NCI-H82 treated with DMSO at 0.1 percent for 48 hours (cell line): ENCODE measurements around the gene TUFT1.
A peak's percentile ranks its signal among the peaks of the same experiment; 100 is the strongest.

ENCODE experiments used
- DNase-seq: peaks from one replicate; lab custom pipeline; 2025; ENCODE audit not compliant: unreplicated experiment; lab: John Stamatoyannopoulos, UW

The TUFT1 gene, protein sequence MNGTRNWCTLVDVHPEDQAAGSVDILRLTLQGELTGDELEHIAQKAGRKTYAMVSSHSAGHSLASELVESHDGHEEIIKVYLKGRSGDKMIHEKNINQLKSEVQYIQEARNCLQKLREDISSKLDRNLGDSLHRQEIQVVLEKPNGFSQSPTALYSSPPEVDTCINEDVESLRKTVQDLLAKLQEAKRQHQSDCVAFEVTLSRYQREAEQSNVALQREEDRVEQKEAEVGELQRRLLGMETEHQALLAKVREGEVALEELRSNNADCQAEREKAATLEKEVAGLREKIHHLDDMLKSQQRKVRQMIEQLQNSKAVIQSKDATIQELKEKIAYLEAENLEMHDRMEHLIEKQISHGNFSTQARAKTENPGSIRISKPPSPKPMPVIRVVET

DNA sequence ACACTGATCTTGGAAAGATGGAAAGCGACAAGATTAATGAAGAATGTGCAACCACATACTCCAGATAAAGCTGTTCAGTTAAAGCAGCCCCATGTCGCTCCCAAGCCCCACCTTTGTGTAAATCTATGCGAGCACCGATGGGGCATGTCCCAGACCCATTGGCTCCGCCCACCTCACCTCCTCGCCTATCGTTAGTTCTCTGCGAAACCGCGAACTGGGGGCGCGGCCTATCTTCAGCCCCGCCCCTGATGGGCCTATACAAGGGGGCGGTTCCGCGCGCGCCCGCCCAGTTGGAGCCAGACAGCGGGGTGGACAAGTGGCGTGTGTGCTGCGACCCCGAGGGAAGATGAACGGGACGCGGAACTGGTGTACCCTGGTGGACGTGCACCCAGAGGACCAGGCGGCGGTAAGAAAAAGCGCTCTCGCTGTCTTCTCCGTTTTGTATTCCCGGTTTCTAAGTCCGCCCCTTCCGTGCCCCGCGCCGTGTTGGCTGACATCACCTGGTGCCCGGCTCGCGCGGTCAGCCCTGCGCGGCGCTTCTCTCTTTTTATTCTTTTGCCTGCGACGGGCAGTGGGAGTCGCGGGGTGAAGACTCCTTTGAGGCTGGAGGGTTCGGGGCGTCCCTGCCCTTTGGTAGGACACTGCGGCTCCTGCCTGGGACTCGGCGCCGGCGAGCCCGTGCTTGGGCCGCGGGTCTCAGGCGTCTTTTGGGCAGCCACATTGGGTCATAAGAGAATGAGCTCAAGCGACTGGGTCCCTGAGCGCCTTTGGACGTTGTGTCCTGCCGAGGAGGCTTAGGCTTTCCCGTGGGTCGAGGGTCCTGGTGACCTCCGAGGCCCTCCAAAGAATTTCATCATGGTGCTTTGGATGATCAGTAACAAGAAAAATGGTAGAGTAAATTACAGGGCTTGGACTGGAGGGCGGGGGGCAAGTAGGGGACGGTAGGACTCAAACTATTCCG, at the start of gene TUFT1:
Gene TUFT1, plus strand, starts transcription at position 289 of the 961 bp plus-strand sequence. Its CDS starts 58 bp downstream, at position 347.
- DNase-seq, result peak; percentile 87

DNA sequence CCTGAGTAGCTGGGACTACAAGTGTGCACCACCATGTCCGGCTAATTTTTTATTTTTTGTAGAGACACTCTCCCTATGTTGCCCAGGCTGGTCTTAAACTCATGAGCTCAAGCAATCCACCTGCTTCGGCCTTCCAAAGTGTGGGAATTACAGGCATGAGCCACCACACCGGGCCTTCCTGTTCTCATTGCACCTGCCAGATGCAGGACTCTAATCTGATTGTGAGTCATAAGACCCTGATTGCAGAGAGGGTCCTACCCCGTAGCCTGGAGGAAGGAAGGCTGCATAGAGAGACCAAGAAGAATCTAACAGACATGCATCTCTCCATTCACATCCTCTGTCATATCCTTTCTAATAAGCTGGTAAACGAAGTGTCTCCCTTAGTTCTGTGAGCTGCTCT, 48.5 kb upstream of the TUFT1 start:
- DNase-seq, result no peak

DNA sequence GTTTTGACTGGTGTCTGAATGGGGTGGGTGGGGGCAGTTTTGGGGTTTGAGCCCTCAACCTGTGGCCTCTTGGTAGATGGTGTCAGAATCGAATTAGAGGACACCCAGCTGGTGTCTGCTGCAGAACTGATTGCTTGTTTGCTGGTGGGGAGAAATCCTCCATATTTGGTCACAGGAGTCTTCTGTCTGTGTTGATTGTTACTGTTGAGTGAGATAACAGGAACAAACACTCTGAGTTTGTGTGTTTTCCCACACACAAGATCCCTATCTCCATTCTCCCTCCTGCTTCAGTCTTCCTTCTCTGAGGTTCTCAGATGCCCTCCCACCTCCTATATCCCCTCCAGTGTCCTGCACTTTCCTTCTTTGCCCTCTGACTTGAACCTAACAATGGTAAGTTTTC, 48.0 kb upstream of the TUFT1 start:
- no peak for DNase-seq

DNA sequence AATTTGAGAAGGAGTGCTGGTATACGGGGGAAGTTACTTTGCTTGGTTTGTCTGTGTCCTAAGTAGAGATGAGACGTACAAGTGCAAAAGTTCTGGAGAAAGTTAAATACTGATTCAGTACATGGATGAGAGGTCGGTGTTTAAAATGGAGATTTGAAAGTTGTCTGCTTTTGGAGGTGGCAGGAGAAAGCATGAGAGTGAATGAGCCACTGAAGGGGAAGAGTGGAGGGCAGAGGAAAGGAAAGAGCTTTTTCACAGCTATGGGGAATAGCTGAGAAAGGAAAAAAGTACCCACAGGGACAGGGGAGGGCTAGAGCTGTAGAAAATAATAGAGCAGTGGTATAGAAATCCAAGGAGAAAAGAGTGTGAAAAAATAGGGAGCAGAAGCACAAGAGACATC, 47.1 kb upstream of the TUFT1 start:
- no peak for DNase-seq

DNA sequence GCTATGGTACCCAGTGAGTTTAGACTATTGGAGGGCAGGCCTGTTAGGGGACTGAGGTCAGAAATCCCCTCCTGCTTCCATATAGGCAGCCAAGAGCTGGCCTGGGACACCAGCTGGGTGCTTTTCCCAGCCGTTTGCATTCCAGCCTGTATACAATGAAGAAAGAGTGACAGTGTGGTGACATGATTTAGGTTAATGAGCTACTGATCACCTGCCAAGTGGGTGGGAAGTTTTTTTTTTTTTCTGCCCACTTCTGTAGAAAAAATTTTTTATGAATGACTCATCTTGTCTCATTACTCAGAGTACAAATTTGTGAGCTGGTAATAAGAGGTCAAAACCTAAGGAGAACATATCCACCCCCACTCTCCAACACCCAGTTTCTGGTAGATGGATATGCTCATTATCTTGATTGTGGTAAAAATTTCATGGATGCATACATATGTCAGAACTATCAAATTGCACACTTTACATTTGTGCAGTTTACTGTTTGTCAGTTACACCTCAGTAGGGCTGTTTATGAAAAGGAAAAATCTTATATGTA, 45.3 kb upstream of the TUFT1 start:
- DNase-seq, result no peak

DNA sequence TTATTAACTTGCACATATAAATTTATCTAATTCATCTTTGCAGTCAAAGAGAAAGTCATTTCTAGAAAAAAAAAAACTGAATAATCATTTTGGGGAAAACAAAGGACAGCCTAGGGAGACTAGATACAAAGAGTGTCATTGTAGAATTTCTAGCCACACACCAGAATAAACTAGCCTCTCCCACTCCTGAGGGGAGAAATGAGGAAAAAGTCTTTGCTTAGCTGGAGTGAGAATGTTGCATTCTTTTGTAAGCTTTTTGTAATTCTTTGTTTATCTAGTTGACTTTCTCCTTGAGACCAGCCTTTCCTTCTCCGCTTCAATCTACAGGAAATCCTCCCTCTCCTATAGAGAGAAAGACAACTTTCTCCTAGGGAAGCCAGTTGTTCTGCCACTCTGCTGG, 44.8 kb upstream of the TUFT1 start:
- no peak for DNase-seq

DNA sequence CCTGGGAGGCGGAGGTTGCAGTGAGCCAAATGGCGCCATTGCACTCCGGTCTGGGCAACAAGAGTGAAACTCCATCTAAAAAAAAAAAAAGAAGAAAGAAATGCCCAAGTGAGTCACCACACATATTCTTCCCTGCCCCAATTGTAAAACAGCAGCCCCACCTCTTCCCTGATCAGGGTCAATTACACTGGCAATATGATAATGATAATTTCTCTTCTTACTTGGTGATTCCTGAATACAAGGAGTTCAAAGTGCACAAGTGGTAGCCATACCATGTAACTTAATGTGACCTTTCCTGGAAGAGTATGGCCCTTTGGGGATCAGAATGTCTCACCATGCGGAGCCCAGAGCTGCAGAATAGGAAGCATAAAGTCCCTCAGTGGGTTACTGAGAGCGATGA, 40.7 kb upstream of the TUFT1 start:
- no peak for DNase-seq

DNA sequence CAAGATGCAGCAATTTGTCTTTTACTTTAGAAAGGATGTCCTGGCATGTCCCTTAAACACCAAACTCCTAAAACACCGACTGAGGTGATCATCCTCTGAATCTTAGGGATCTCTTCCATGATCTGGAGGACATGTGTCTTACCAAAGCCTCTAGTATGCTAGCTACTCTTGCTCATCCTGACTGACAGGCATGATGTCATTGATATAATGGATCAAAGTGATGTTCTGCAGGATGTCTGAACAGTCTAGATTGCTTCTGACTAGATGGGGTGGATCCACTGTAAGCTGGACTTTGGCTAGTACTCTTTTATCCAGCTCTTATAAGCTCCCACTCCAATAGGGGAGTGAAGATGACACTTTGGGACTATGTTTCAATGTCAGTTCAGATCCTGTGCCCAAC, 40.2 kb upstream of the TUFT1 start:
- DNase-seq, result no peak

DNA sequence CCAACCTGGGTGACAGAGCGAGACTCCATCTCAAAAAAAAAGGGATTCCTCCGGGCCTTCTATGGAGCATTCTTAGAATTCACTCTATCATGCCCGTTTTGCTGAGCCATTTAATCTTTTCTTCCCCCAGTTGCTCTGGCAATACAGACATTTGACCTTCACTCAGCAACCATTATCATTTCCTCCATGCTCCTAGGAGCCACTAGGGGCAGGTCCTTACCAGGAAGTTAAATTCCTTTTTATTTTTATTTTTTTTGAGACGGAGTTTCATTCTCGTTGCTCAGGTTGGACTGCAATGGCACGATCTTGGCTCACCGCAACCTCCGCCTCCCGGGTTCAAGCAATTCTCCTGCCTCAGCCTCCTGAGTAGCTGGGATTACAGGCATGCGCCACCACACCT, 38.6 kb upstream of the TUFT1 start:
- DNase-seq, result no peak

DNA sequence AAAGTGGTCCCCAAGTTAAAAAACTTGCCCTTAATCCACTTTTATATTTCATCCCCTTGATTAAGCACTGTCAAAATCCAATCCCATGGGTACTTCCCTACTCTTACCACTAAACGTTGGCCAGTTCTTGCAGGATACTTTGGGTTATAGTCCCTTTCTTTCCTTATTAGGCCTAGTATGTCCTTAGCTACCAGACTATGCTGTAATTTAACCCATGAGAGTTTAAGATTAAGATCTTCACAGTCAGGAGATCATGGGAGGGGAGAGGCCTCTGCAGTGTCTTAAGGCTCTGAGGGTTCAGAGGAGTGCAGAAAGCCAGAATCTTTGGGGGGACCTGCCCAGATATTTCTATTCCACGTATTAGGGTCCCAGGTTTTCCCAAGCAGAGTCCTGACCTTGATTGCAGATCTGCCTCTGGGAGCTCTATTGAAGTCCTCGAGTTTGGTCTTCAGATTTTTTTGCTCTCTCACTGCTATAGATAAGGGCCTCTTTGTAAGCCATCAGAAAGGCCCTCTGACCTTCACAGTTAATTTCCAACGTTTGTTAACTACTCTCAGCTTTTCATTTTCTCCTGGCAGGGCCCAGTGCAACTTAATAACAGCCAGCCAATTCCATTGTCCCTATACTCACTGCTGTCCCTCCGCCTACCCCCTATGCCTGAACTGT, 37.9 kb upstream of the TUFT1 start:
- DNase-seq, result no peak

DNA sequence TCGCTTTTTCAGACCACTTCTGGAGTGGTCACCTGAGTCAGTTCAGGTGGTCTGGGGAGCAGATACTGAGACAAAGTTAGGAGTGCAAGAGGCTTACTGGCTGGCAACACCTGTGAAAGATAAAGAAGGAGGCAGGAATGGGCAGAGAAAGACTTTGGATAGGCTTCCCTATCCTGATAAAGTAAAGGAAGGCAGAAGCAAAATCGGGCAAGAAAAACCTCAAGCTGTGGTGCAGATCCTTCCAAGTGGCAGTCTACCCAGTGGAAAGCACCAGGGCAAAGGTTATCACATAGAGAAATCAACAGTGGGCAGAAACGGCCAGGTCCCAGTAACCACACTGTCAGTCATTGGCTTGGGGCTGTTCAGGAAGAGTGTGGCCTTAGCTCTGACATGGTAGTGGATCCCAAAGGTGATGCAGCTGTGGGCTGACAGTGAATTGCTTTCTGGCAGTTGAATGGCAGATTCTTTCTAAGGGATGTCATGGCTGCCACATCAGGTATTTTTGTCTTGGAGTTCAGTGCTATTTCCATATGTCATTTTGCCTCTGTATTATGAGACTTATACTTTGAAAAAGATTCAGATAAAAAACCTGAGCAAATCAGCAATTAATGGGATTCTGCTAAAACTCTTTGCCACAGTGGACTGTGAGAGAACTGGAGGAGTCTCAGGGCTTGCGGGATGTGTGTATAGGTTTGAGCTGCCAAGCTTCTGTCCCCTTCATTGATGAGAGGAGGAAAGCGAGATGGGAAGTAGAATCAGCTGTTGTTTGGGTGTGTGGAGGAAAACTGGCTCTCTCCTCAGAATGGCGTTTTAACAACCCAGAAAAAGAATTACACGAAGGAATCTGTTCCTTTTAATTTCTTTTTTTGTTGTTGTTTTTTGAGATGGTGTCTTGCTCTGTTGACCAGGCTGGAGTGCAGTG, 37.0 kb upstream of the TUFT1 start:
- DNase-seq, result no peak

DNA sequence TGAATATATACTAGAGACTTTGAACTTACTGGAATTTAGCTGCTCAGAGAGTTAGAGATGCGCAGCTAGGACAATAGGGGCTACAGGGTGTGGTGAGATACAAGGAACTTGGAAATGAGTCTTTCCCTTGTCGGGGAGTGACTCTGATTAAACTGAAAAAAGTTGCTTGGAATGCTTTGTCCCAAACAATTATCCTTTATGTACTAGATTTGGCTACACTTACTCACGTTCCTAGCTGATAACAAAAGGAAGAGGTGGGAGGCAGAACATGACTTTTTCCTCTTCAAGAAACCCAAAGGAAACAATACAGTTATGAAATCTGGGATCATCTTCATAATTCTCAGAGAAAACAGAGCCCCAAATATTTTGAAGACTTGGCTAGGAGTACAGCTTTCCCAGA, 35.9 kb upstream of the TUFT1 start:
- no peak for DNase-seq

DNA sequence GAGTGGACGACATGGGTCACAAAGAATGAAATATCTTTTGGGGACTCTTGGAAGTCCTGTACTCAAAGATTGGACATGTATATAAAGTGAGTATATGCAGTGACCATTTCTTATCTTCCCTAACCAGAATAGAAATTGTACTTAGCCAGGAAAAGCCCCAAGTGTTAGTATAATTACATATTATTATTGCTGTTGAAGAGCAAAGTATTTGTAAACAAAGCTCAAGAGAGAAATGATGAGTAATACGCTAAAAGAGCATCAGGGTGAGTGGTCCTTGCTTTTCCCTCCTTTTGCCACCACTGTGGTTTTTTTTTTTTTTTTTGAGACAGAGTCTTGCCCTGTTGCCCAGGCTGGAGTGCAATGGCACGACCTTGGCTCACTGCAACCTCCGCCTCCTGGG, 35.4 kb upstream of the TUFT1 start:
- DNase-seq, result no peak

DNA sequence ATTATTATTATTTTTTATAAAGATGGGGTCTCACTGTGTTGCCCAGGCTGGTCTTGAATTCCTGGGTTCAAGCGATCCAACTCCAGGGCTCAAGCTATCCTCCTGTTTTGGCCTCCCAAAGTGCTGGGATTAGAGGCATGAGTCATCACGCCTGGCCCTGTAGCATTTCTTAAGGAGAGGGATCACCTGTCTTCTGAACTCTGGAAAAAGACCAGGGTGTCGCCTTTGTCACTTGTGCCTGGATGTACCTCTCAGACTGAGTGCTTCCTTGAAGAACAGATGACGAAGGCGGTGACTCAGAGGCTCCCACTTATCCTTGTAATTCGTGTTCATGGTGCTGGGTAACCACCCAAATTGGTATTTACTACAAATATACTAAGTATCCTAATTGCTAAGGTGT, 31.3 kb upstream of the TUFT1 start:
- no peak for DNase-seq

DNA sequence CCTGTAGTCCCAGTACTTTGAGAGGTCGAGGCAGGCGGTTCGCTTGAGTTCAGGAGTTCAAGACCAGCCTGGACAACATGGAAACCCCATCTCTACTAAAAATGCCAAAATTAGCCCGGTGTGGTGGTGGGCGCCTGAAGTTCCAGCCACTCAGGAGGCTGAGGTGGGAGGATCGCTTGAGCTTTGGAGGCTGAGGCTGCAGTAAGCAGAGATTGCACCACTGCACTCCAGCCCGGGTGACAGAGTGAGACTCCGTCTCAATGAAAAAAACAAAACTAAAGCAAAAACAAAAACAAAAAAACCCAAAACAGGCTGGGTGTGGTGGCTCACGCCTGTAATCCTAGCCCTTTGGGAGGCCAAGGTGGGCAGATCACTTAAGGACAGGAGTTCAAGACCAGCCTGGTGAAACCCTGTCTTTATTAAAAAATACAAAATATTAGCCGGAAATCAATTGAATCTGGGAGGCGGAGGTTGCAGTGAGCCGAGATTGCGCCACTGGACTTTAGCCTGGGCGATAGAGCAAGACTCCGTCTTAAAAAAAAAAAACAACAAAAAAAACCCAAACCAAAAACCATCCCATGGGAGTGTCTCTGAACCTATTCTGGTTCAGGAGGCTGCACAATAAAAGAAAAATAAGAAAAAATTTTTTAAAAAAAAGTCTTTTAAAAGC, 30.6 kb upstream of the TUFT1 start:
- DNase-seq, result no peak

DNA sequence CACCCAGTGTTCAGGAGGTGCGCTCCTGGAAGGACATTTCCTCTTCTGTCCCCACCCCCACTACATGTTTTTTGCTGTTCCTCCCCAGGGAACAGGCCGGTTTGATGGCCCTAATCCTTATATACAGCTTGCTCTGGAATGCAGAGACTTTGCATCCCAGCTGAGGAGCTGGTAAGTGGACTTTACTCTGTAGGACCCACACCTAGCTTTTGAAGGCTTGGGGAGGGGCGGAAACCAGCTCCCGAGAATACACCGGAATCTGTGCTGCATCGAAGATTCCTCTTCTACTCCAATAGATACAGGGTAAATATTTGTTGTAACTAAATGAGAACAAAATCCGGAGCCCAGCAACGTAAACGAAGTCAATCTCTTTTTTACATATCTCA, 30.1 kb upstream of the TUFT1 start:
- DNase-seq, result no peak

DNA sequence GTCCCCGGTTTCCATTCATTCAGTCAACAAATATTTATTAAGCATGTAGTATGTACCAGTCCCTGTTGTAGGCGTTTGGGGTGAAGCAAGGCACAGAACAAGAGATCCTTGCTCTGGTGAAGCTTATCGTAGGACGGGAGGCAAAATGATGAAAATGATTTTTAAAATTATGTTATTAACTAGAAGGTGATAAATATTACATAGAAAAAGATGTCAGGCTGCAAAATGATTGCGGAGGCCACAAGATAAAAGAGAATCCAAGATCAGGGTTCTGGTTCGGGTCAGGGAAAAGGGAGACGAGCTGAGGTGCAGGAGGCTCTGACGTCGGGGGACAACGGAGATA, 29.5 kb upstream of the TUFT1 start:
- no peak for DNase-seq

DNA sequence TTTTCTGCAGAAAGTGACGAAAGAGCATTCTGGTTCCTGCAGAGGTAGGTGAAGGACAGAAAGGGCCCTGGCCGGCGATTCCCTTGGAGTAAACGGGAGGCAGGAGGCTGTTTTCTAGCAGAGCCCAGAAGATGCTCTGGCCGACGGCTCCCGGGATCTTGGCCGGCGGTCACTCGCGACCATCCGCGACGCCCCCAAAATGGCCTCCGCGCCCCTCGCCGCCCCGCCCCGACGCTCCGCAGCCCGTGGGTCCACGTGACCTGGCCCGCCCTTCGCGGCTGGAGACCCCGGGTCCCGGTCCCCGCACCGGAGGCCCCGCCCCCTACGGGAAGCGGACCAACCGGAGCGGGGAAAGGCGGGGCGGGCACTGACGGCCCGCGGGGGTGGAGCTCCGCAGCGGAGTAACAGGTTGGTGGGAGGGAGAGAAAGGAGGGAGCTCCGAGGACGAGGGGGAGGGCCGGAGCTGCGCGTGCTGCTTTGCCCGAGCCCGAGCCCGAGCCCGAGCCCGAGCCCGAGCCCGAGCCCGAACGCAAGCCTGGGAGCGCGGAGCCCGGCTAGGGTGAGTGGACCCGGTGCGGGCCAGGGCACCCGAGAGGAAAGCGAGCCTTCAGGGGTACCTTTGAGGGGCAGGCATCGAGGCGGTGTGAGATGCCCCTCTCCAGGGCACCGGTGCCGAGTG, 29.0 kb upstream of the TUFT1 start, which contains the start of gene CGN:
Gene CGN, plus strand, starts transcription at position 431 of the 679 bp plus-strand sequence. CDS start 7,133 bp downstream, outside the sequence.
- DNase-seq, result peak; percentile 93

DNA sequence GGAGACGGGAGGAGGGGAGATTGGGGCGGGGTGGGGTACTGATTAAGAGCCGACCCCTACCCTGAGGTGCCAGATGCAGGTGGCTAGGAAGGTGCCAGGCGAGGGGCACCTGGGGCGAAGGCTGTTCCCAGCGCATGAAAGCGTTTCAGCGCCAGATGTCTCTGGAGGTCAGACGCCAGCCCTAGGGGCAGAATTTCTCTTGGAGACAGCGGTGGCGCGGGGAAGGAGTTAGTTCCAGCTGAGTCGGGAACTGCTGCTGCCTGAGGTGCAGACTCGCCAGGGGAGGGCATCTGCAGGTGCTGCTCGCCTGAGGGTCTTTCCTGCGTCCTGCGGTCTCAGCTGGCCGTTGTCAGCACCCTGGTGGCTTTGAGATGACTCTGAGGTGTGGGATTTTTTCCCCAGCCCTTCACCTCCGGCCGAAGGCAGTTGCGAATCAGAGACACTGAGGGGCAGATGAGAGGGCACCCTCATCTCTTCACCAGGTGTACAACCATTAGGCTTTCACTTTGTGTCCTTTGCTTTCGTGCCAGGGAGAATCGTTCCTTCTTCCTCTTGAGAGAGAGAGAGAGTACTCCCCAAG, 28.4 kb upstream of the TUFT1 start:
- peak; percentile 30 for DNase-seq
